ENCODE data around the gene VPS36. TPM values are rescaled to one million over a fixed set of nuclear protein-coding genes. Genes with fewer than 3 reads are reported as not detected.
"Not testable (repeated sequence)": the region's sequence is repeated elsewhere in the genome, so short reads cannot be mapped to it uniquely, and the experiment has no call there.

The VPS36 gene
- total RNA-seq, 1 donor from 2014 or later, result 45.0 TPM

GRCh38 chr13:52414963-52415362, 35.5 kb downstream of the VPS36 start:
- intact Hi-C loops (cut with DNase I), result no loop called here
- ATAC-seq (no peak), DNase-seq (no peak)
- Histone ChIP-seq H3K36me3 (peaks cover 89% of the 10 kb centered on the region), H3K27me3 (ENCODE audit: low read depth) (no peaks in the 10 kb centered on the region), H3K4me3 (no peak overlapping the region), H3K9me3 (no peaks in the 10 kb centered on the region), H3K4me1 (no peaks in the 10 kb centered on the region), H3K27ac (no peak overlapping the region)
- TF ChIP-seq, protein P1, sequence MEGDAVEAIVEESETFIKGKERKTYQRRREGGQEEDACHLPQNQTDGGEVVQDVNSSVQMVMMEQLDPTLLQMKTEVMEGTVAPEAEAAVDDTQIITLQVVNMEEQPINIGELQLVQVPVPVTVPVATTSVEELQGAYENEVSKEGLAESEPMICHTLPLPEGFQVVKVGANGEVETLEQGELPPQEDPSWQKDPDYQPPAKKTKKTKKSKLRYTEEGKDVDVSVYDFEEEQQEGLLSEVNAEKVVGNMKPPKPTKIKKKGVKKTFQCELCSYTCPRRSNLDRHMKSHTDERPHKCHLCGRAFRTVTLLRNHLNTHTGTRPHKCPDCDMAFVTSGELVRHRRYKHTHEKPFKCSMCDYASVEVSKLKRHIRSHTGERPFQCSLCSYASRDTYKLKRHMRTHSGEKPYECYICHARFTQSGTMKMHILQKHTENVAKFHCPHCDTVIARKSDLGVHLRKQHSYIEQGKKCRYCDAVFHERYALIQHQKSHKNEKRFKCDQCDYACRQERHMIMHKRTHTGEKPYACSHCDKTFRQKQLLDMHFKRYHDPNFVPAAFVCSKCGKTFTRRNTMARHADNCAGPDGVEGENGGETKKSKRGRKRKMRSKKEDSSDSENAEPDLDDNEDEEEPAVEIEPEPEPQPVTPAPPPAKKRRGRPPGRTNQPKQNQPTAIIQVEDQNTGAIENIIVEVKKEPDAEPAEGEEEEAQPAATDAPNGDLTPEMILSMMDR (IDR thresholded peaks at IDR 0.05), result no peak

DNA sequence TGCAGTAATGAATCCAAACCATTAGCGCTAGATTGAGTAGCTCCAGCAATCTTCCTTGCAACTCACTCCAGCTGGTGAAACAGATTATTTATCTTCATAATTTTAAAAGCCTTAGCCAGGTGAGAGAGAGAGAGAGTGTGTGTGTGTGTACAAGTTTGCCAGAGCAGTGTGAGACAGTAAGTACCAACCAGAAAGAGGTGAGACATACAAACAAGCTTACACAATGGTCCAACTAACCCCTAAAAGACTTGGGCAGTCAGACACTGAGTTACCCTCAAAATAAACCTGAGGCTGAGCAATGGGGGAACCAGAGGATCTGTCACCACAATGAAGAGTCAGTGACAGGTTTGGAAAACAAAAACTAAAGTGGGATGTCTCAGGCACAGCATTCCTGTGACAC, 36.4 kb downstream of the VPS36 start:
- no peaks in the 10 kb centered on the region for H3K4me1 ChIP-seq
- ATAC-seq (no peak), DNase-seq (no peak)
- H3K4me3 ChIP-seq, result no peak overlapping the region
- peaks cover 86% of the 10 kb centered on the region for H3K36me3 ChIP-seq
- no peaks in the 10 kb centered on the region for H3K27me3 ChIP-seq (ENCODE audit: low read depth)
- no peaks in the 10 kb centered on the region for H3K9me3 ChIP-seq
- TF ChIP-seq, protein P1 (IDR thresholded peaks at IDR 0.05), result no peak
- intact Hi-C loops (cut with DNase I), result no loop called here
- no peak overlapping the region for H3K27ac ChIP-seq

GRCh38 chr13:52412128-52412527, 38.3 kb downstream of the VPS36 start:
- Histone ChIP-seq H3K9me3 (no peaks in the 10 kb centered on the region), H3K4me1 (no peaks in the 10 kb centered on the region), H3K27me3 (ENCODE audit: low read depth) (no peaks in the 10 kb centered on the region), H3K36me3 (peaks cover 67% of the 10 kb centered on the region), H3K4me3 (no peak overlapping the region), H3K27ac (no peak overlapping the region)
- no peak for ATAC-seq
- TF ChIP-seq, protein P1 (IDR thresholded peaks at IDR 0.05), result no peak
- DNase-seq, result no peak
- intact Hi-C loops (cut with DNase I), result no loop called here

DNA sequence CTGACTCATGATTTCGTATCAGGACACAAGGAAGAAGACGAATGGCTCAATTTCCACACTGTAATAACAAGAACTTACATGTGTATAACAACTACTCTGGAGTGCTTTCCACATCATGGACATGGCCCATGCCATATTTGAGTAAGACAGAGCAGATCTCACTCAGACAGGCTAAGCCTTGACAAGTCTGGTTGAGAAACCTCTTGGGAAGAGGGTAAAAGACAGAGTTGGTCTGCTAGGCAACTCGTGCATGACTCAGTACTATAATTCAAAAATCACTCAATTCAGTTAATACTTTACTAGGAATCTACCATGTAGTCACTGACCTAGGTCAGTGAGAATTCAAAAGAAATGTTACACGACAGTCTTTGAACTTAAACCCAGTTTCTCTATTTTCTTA, 38.8 kb downstream of the VPS36 start:
- H3K4me1 ChIP-seq, result peaks cover 2% of the 10 kb centered on the region
- peaks cover 62% of the 10 kb centered on the region for H3K36me3 ChIP-seq
- TF ChIP-seq, protein P1 (IDR thresholded peaks at IDR 0.05), result no peak
- intact Hi-C loops (cut with DNase I), result no loop called here
- H3K9me3 ChIP-seq, result no peaks in the 10 kb centered on the region
- no peak overlapping the region for H3K4me3 ChIP-seq
- H3K27ac ChIP-seq, result no peak overlapping the region
- DNase-seq, result no peak
- H3K27me3 ChIP-seq (ENCODE audit: low read depth), result no peaks in the 10 kb centered on the region
- no peak for ATAC-seq

DNA sequence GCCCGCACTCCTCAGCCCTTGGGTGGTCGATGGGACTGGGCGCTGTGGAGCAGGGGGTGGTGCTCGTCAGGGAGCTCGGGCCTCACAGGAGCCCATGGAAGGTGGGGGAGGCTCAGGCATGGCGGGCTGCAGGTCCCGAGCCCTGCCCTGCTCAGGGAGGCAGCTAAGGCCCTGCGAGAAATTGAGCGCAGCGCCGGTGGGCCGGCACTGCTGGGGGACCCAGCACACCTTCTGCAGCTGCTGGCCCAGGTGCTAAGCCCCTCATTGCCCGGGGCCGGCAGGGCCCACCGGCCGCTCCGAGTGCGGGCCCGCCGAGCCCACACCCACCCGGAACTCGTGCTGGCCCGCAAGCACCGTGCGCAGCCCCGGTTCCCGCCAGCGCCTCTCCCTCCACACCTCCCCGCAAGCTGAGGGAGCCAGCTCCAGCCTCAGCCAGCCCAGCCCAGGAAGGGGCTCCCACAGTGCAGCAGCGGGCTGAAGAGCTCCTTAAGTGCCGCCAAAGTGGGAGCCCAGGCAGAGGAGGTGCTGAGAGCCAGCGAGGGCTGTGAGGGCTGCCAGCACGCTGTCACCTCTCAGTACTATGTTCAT, 42.3 kb downstream of the VPS36 start:
- ATAC-seq; H3K27me3 ChIP-seq (ENCODE audit: low read depth); DNase-seq; H3K4me3 ChIP-seq; H3K9me3 ChIP-seq; intact Hi-C loops (cut with DNase I); H3K27ac ChIP-seq: not testable (repeated sequence)
- Histone ChIP-seq H3K4me1 (peaks cover 16% of the 10 kb centered on the region), H3K36me3 (peaks cover 29% of the 10 kb centered on the region)

DNA sequence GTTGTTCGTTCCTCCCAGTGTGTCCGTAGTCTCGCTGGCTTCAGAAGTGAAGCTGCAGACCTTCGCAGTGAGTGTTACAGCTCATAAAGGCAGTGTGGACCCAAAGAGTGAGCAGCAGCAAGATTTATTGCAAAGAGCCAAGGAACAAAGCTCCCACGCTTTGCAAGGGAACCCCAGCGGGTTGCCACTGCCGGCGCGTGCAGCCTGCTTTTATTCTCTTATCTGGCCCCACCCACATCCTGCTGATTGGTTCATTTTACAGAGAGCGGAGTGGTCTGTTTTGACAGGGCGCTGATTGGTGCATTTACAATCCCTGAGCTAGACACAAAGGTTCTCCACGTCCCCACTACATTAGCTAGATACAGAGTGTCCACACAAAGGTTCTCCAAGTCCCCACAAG, 43.0 kb downstream of the VPS36 start:
- H3K4me1 ChIP-seq, result peaks cover 16% of the 10 kb centered on the region
- ATAC-seq; H3K4me3 ChIP-seq; H3K9me3 ChIP-seq; H3K27ac ChIP-seq; intact Hi-C loops (cut with DNase I); H3K27me3 ChIP-seq (ENCODE audit: low read depth); DNase-seq: not testable (repeated sequence)
- H3K36me3 ChIP-seq, result peaks cover 21% of the 10 kb centered on the region
